Peyer's patch (tissue), 4 donors: Measurements from ENCODE around the gene PODXL2.

Experiments
- POLR2A ChIP-seq, 2 donors: fragments of 450-650 bp; IDR thresholded peaks; one replicate each; pipeline ENCODE4 v1.5.1; 2017; ENCODE audit warnings: antibody characterized with exemption in 2 of 2, mild to moderate bottlenecking in 2 of 2, moderate library complexity in 2 of 2
- TF ChIP-seq, protein P1 (sequence below), 6 experiments: fragments of 450-650 bp in 4 of 6; fragments of 200-600 bp in 2 of 6; sonication (generic) in 1 of 6; IDR thresholded peaks; one replicate each; pipeline ENCODE4 v1.5.1; 2017 to 2019; ENCODE audit warnings: antibody characterized with exemption in 6 of 6, mild to moderate bottlenecking in 3 of 6, moderate library complexity in 1 of 6

DNA sequence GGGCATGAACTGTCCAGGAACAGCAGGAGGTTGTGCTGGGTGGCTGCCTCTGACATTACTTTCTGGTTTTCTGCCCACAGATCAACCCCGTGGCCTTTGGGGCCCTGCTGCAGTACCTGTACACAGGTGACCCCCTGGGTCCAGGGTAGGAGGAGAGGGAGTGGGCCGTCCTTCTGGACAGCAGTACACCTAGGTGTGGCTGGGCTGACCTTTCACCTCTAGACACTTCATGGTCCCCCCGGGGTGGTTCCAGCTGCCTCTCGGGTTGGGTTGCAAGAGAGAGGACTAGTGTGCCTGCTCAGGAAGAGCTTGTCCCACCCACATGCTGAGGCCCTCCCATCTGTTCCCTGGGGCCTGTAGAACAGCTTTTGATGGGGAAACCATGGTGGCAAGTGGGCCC lies 47.5 kb downstream of the PODXL2 start:
- TF ChIP-seq, protein P1, sequence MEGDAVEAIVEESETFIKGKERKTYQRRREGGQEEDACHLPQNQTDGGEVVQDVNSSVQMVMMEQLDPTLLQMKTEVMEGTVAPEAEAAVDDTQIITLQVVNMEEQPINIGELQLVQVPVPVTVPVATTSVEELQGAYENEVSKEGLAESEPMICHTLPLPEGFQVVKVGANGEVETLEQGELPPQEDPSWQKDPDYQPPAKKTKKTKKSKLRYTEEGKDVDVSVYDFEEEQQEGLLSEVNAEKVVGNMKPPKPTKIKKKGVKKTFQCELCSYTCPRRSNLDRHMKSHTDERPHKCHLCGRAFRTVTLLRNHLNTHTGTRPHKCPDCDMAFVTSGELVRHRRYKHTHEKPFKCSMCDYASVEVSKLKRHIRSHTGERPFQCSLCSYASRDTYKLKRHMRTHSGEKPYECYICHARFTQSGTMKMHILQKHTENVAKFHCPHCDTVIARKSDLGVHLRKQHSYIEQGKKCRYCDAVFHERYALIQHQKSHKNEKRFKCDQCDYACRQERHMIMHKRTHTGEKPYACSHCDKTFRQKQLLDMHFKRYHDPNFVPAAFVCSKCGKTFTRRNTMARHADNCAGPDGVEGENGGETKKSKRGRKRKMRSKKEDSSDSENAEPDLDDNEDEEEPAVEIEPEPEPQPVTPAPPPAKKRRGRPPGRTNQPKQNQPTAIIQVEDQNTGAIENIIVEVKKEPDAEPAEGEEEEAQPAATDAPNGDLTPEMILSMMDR (IDR thresholded peaks at IDR 0.05): no peak
- TF ChIP-seq POLR2A (IDR thresholded peaks at IDR 0.05): no peak
